Pulmonary artery endothelial cell (primary cell): Measurements from ENCODE around the gene SLC22A8. TPM values are rescaled to one million over a fixed set of nuclear protein-coding genes. Genes with fewer than 3 reads are reported as not detected.
"Not testable (repeated sequence)": the region's sequence is repeated elsewhere in the genome, so short reads cannot be mapped to it uniquely, and the experiment has no call there.

ENCODE experiments used
- DNase-seq: peaks from one replicate; pipeline ENCODE4 v3.0.0-alpha.2; 2011; ENCODE audit warnings: low read depth, low spot score
- total RNA-seq: library from RNA; depleted of rRNA; stranded (reverse); fragments of >200 nt; gene quantifications from 2 replicates; pipeline ENCODE4 v1.2.3, GENCODE V29; 2014

SLC22A8 gene, protein sequence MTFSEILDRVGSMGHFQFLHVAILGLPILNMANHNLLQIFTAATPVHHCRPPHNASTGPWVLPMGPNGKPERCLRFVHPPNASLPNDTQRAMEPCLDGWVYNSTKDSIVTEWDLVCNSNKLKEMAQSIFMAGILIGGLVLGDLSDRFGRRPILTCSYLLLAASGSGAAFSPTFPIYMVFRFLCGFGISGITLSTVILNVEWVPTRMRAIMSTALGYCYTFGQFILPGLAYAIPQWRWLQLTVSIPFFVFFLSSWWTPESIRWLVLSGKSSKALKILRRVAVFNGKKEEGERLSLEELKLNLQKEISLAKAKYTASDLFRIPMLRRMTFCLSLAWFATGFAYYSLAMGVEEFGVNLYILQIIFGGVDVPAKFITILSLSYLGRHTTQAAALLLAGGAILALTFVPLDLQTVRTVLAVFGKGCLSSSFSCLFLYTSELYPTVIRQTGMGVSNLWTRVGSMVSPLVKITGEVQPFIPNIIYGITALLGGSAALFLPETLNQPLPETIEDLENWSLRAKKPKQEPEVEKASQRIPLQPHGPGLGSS
- not detected in 2 replicates for total RNA-seq

DNA sequence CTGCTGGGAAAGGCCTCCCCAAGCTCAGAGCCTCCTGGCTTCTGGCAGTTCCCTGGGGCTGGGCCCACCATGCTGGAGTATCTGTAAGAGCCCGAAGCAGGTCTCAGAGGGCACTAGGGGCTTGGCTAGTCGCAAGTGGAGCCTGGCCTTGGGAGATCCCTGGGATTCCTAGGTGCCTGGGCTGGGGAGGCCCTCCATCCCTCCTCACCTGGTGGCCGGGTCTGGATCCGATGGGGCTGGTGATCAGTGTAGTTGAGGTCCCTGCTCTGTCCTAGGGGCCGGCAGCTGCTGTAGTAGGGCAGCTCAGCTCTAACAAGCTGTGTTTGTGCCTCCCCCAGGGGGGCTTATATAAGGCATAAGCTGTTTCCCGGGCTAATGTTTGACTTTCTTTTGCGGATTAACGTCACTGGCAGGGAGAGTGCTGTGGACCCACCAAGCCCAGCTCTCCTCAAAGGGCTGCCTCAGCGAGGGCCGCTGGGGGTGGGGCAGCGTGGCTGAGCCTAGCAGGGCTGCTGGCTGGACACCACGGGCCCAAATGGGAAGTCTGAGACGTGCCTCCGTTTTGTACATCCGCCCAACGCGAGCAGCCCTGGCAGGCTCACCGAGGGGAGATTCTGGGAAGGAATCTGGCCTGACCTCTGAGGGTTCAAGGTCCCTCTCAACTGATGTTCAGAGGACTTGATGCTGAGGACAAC is at the start of gene SLC22A8:
SLC22A8 (minus strand) TSS at position 321 of the 695 bp plus-strand sequence. CDS start 883 bp downstream, outside the sequence.
- DNase-seq, result no peak

DNA sequence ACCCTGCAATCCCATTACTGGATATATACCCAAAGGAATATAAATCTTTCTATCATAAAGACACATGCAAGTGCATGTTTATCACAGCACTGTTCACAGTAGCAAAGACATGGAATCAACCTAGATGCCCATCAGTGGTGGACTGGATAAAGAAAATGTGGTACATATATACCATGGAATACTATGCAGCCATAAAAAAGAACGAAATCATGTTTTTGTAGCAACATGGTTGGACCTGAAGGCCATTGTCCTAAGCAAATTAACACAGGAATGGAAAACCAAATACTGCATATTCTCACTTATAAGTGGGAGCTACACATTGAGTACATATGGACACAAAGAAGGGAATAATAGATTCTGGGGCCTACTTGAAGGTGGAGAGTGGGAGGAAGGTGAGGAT is 30.6 kb upstream of the SLC22A8 start:
- not testable (repeated sequence) for DNase-seq

DNA sequence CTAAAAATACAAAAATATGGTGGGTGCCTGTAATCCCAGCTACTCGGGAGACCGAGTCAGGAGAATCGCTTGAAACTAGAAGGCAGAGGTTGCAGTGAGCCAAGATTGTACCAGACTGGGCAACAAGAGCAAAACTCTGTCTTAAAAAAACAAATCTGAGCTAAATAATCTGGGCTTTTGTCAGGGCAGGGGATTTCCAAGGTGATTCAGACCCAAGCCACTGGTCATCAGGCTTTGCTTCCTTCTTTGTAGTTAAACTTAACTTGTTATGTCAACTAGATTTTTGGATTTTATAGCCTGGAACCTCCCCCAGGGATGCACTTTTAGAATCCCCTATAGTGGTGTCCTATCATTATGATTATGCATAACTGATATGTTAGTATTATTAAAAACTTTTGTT is 27.0 kb upstream of the SLC22A8 start:
- no peak for DNase-seq

DNA sequence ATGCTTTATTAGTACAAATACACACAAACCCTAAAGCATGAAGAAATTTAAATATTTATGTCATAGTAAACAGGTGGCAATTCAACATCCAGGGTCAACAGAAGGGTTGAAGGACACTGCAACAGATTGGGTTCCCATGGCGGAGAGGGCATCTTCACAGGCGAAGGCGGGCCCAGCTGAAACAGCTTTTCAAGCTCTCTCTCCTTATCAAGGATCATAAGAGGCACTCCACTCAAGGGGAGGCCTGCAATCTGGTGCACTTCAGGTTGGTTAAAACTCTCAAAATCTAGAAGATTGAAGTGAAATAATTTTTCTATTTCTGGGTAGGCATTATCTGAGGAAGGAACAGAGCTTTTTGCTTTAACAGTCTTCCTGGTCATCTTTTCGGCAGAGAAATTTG is 16.8 kb upstream of the SLC22A8 start:
- DNase-seq, result no peak

DNA sequence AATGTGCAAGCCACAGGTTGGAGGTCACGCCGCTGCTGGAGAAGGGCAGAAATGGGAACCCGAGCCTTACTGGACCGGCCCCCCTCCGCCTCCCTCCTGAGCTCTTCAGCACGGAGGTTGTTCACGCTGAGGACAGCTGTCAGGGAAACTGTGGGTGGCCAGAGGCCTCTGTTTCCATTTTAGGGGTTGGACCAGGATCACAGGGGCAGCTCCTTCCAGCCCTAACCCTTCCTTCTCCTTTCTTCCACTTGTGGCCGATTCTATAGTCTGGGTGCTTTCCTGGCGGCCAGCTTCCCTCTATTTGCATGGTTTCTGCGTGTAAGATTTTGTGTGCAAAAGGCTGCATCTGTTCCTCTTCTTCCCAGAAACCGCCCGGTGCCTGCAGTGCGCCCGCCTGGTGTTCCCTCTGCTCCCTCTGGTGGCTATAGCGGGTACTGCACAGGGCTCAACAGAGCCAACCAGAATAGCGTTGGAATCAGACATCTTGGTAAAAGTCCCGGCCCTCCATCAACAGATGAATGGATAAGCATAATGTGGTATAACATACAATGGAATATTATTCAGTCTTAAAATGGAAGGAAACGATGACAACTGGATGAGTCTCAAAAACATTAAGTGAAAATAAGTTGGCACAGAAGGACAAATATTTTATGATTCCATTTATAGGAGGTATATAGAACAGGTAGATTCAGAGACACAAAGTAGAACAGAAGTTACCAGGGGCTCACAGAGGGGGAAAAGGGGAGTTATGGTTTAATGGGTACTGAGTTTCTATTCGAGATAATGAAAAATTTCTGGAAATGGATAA is 8.4 kb upstream of the SLC22A8 start:
- peak; percentile 27 for DNase-seq

DNA sequence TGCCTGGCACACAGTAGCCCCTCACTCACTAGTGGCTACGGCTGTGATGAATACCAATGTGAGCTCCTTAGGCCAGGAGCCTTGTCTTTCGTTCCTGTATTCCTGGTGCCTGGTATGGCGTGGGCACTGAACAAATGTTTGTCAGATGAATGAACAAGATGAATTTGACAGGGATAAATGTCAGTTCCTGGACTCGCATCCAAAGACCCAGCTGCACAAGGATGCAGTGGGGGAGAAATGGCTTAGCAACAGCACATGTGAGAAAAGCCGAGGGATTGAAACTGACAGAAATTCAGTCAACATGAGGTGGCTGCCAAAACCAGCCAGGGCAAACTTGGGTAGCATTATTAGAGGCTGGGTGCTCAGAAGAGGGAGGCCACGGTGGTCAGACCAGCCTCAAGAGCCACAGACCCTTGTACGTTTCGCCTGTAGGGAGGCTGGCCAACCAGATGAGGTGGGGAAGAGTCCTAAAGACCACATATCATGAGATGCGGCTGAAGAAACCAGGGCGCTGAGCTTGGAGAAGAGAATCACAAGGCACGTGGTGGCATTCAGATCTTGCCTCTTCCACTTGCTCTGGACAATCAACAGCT is 7.7 kb upstream of the SLC22A8 start:
- no peak for DNase-seq

DNA sequence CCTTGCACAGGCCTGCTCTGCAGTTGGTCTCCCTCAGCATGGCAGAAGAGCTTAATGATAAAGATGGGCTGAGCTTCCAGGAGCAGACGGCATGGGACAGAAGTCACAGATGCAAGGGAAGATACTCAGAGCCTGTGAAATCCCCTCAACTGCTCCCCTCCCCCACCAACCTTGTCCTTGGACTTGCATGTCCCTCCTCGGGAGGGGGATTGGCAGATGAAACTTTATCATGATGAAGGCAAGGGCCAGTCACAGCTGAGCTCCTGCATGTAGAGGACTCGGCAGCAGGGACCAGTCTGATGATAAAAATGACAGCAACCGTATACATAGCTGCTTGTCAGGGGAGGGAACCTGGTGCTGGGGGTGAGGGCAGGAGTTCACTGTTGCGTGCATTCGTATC is 6.8 kb upstream of the SLC22A8 start:
- DNase-seq, result no peak

DNA sequence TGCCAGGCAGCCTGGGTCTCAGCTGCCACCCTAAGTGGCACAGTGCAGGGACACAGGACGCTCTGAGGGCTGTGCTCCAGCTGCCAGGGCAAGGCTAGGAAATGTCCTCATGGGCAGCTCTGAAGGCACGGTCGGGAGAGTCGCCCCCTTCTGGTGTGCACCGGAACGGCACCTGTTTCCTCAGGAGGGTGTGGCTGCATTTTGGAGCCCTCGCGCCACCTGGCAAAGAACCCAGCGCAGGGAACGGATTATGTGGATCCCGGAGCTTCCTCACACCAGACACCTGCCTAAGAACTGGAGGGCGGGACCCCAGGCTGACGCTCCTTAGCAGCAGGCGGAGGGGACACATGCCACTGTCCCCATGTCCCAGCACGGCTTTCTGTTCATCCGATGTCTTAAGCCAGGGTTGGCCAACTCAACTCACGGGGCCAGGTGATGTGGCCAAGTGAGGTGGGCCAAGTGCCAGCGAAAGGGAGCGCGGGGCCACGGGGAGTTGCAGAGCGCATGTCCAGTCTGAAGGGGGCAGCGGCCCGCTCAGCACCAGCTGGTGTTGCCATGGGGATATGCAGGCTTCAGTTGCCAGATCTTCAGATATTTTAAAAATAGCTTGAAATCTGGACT is 5.1 kb upstream of the SLC22A8 start:
- no peak for DNase-seq

DNA sequence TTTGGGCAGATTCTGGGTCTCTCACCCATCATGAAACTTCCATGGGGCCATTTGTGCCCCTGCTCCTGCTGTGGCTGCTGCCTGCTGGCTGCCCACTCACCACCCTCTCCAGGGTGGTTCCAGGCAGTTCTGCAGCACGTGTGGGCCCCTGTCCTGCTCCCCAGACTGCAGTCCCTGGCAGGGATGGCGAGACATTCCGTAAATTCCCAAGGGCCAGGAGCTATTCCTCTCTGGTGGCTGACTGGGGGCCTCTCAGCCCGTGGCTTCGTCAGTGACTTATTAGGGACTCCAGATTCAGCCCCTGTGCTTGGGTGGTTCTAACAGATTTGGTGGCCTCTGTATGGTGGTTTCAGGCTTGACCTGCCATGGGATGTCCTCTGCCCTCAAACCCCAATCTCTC is 3.9 kb upstream of the SLC22A8 start:
- no peak for DNase-seq

DNA sequence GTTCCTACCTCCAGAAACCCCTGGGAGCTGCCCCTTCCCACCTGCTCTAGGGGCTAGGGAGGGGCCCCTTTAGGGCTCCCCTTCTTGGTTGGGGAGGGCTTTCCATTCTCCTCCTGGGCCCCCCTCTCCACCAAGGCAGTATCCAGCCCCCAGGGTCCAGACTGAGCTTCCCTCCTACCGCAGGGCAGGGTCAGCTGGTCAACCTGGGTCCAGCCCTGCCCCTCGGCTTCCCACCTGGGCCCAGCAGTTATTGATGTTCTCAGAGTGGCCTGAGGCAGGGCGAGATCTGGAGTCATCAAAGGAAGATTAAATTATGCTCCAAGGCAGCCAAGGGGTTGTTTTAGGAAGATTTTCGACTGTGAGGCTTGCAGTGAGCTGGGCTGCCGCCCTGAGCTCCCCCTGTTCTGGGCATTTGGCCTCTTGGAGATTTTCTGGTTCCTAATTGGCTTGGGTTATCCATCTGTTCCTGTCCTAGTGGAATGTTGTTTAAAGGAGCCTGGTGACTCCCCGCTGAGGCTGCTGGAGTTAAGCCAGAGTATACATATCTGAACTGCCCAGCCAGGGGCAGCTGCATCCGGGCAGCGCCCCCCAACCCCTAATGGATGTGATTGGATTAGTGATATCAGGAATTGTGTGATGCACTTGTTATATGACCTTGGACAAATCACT is 1.8 kb upstream of the SLC22A8 start:
- peak; percentile 75 for DNase-seq

DNA sequence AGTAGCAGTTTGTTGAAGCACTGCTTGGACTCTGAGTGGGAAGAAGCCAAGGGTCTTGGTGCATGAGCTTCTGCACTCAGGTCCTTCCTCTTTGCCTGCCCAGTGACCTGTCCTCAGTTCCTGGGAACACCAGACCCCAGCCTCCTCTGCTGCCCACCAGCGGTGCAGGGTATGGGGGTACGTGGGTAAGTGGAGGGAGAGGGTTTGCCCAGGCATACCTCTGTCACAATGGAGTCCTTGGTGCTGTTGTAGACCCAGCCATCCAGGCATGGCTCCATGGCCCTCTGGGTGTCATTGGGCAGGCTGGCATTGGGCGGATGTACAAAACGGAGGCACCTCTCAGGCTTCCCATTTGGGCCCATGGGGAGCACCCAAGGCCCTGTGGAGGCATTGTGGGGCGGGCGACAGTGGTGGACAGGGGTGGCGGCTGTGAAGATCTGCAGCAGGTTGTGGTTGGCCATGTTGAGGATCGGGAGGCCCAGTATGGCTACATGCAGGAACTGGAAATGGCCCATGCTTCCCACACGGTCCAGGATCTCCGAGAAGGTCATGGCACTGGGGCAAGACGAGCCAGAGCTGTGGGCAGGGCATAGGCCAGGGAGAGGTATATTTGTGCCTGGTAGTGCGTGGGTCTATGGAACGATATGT is 1.1 kb downstream of the SLC22A8 start:
- no peak for DNase-seq

DNA sequence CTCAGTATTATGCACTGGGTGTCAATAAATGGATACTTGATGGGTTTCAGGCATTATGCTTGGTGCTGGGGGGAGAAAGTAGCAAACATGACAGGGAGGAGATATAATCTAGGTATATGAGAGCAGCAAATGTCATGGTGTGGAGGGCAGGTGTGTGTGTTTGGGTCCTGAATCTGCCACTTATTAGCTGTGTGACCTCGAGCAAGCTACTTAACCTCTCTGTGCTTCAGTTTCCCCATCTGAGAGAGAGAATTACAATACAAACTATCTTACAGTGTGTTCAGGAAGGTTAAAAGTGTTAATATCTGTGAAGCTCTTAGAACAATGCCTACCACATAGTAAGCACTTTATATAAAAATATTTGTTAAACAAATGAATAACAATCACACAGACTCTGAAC is 2.8 kb downstream of the SLC22A8 start:
- no peak for DNase-seq

DNA sequence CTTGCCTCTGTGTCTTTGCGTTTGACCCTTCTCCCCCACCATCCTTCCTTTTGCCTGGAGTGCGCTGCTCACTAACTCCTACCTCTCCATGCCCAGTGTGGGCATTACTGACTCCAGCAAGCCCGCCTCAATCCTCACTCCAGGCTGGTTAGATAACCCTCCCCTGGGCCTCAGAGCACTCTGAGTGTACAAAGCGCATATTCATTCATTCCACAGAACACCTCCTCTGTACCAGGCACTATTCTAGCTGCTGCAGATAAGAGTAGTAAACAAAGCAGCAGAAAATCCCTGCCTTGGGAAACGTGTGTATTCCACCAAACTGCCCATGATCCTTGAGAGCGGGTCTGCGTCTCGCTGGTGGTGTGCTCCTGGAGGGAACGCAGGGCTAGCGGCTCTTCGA is 3.2 kb downstream of the SLC22A8 start:
- DNase-seq, result no peak

DNA sequence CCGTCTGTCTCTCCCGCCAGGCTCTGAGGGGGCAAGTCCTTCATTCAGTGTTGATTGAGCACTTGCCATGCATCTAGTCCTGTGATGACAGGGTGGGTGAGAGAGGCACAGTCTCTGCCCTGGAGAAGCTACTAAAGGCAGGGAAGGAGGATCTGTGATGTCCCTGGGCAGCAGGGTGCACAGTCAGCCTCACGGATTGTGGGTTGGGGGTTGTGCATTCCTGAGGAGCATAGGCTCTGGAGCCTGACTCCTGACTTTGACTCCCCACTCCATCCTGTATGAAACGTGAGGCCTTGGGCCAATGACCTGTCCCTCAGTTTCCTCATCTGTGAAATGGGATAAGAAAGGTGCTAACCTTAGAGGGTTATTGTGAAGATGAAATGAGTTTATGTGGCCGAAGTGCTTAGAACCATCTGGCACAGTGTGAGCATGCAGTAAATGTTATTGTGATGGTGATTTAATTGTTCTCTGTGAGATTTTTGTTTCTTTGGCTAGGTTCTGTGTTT is 4.7 kb downstream of the SLC22A8 start:
- DNase-seq, result no peak

DNA sequence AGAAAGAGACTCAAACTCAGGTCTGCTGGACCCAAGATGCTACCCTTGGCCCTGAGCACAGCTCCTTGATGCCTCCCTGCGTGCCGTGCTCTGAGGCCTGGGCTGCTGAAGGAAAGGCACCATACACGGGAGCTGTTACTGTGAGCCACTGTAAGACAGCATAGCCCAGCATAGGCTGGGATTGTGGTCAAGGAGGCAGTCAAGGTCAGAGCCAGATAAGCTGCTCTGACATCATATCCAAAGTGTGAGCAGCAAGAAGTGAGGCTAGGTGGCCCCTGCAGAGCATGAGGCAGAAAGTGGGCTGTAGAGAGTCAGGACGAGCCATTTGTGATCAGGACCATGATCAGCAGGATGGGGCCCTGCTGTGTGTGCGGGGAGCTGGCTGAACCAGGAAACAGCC is 7.7 kb downstream of the SLC22A8 start:
- no peak for DNase-seq

DNA sequence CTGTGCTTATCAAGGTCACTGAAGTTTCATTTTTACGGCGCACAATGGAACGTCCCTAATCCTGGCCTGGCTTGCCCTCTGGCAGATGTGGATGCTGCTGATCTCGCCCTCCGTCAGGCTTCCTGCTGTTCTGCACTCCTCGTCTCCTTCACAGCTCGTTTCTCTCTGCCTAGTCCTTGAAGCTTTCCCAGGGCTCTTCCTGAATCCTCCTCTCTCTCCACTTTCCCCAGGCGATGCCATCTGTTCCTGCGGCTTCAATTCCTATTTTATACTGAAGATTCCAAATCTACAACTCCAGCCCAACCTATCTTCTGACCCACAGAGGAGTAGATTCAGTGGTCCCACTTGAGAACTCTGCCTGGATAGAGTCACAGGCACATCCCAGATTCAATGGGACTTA is 14.2 kb downstream of the SLC22A8 start:
- DNase-seq, result no peak

DNA sequence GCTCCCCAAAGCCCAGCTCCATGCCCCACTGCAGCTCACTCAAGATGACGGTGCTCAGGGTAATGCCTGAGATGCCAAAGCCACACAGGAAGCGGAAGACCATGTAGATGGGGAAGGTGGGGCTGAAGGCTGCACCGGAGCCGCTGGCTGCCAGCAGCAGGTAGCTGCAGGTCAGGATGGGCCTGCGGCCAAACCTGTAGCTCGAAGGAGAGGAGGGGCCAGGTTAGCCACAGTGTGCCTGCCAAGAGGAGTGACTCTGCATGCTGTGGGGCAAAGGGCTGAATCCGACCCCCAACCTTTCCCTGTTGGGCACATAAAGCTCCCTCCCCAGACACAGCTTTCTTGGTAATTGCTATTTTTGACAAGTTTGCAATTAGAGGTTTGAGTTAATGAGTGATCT is 16.0 kb downstream of the SLC22A8 start:
- no peak for DNase-seq

DNA sequence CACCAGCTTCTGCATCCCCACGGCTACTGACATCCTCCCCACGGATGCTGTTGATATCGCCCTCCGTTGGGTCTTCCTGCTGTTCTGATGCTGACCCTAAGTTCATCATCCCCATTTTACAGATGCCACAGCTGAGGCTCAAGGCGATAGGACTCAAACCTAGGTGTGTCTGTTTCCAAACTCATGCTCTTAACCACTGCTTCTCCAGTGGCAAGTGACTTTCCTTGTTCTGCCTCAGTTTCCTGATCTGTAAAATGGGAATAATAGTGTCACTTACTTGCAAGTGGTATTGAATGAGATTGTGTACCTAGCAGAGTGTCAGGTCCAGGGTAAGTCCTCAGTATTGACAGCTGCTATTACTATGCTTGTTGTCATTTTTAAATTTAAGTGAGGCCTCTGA is 16.5 kb downstream of the SLC22A8 start:
- no peak for DNase-seq

DNA sequence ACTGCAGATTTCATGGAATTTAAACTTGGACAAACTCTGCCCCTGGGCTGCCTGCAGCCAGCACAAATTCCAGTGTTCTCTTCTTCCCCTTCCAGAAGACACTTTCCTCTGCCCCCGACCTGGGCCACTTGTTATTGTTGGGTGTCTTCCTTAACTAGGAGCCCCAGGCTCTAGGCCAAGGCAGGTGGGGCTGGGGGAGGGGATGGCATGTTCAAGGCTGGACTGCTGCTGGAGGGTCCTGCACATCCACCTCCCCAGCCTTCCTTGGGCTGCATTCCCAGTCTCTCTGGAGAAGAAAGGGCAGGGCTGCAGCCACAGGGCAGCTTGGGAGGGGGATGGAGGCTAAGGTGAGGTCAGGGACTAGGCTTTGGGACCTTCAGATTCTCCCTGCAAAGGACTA is 19.4 kb downstream of the SLC22A8 start:
- DNase-seq, result no peak

DNA sequence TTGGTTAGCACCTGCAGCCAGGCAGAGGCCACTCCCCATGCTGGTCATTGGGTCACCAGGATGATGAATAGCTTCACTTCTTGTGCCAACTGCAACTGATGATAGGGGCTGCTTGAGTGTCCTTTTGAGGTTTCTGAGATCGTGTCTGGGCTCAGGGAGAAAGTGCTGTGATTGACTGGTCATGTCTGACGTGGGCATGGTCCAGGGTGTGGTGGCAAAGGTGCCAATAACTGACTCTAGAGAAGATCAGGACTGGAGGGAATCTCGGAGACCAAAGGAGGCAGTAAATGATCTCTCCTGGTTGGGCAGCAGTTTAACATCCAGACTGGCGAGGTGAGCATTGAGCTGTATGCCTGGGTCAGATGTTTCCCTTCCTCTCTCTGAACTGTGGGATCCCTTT is 20.9 kb downstream of the SLC22A8 start:
- DNase-seq, result no peak
